ENCODE measurements around the gene DUOX1.

DUOX1 gene

GRCh38 chr15:45106002-45106790 lies 23.6 kb upstream of the DUOX1 start:
- DNase-seq (ENCODE audit: low spot score) = no peak

GRCh38 chr15:45107941-45108630 lies 21.7 kb upstream of the DUOX1 start:
- DNase-seq (ENCODE audit: low spot score) = no peak

- DNase-seq (ENCODE audit: low spot score) = no peak
Measured at GRCh38 chr15:45110256-45110820, 19.5 kb upstream of the DUOX1 start.

- no peak for DNase-seq (ENCODE audit: low spot score)
Measured at GRCh38 chr15:45111390-45112142, 18.2 kb upstream of the DUOX1 start.

- DNase-seq (ENCODE audit: low spot score) = no peak
Measured at GRCh38 chr15:45112143-45112590, 17.6 kb upstream of the DUOX1 start.

- DNase-seq (ENCODE audit: low spot score) = peak; percentile 57
Measured at GRCh38 chr15:45112591-45113379, 17.0 kb upstream of the DUOX1 start.

GRCh38 chr15:45113380-45113990 lies 16.3 kb upstream of the DUOX1 start:
- no peak for DNase-seq (ENCODE audit: low spot score)

- no peak for DNase-seq (ENCODE audit: low spot score)
Measured at GRCh38 chr15:45114076-45114750, 15.6 kb upstream of the DUOX1 start, which contains the start of the genes DUOX2 and DUOXA2. Gene DUOX2, minus strand, starts transcription at chr15:45114172. Its CDS starts 761 bp downstream, at chr15:45113411. Gene DUOXA2, plus strand, starts transcription at chr15:45114326. Its CDS starts 280 bp downstream, at chr15:45114606.

GRCh38 chr15:45114751-45115085 lies 15.1 kb upstream of the DUOX1 start:
- no peak for DNase-seq (ENCODE audit: low spot score)

GRCh38 chr15:45115312-45115820 lies 14.4 kb upstream of the DUOX1 start:
- no peak for DNase-seq (ENCODE audit: low spot score)

GRCh38 chr15:45116006-45116481 lies 13.8 kb upstream of the DUOX1 start:
- DNase-seq (ENCODE audit: low spot score) = no peak

- DNase-seq (ENCODE audit: low spot score) = no peak
Measured at GRCh38 chr15:45116482-45117307, 13.1 kb upstream of the DUOX1 start.

- DNase-seq (ENCODE audit: low spot score) = no peak
Measured at GRCh38 chr15:45117308-45118130, 12.3 kb upstream of the DUOX1 start.

GRCh38 chr15:45118131-45118588 lies 11.6 kb upstream of the DUOX1 start:
- peak; percentile 92 for DNase-seq (ENCODE audit: low spot score)

- DNase-seq (ENCODE audit: low spot score) = no peak
Measured at GRCh38 chr15:45118996-45119395, 10.8 kb upstream of the DUOX1 start.

- no peak for DNase-seq (ENCODE audit: low spot score)
Measured at GRCh38 chr15:45120081-45120972, 9.5 kb upstream of the DUOX1 start.

GRCh38 chr15:45121020-45121419 lies 8.8 kb upstream of the DUOX1 start:
- no peak for DNase-seq (ENCODE audit: low spot score)
